HG03520 (cell line): ENCODE measurements around the gene IFT57.
"Not testable (repeated sequence)": the region's sequence is repeated elsewhere in the genome, so short reads cannot be mapped to it uniquely, and the experiment has no call there.

Source experiments
- ATAC-seq: cut with Tn5 transposase; IDR thresholded peaks from one replicate; pipeline ENCODE4 v1.9.1; 2021; ENCODE audit warnings: mild to moderate bottlenecking, moderate library complexity; ENCODE audit not compliant: unreplicated experiment

Gene IFT57

GRCh38 chr3:108164391-108164790 is 57.8 kb downstream of the IFT57 start:
- ATAC-seq, result no peak

- ATAC-seq, result no peak
Measured at GRCh38 chr3:108159865-108160264, 62.4 kb downstream of the IFT57 start.

GRCh38 chr3:108159105-108159504 is 63.1 kb downstream of the IFT57 start:
- no peak for ATAC-seq

GRCh38 chr3:108158251-108158650 is 64.0 kb downstream of the IFT57 start:
- ATAC-seq, result no peak

- no peak for ATAC-seq
Measured at GRCh38 chr3:108157273-108157672, 65.0 kb downstream of the IFT57 start.

GRCh38 chr3:108156312-108156853 is 65.8 kb downstream of the IFT57 start:
- no peak for ATAC-seq

- not testable (repeated sequence) for ATAC-seq
Measured at GRCh38 chr3:108155642-108156041, 66.6 kb downstream of the IFT57 start.

- ATAC-seq, result no peak
Measured at GRCh38 chr3:108153451-108153981, 68.7 kb downstream of the IFT57 start.

- no peak for ATAC-seq
Measured at GRCh38 chr3:108152274-108152673, 70.0 kb downstream of the IFT57 start.

- no peak for ATAC-seq
Measured at GRCh38 chr3:108150200-108150599, 72.0 kb downstream of the IFT57 start.

- no peak for ATAC-seq
Measured at GRCh38 chr3:108146139-108146538, 76.1 kb downstream of the IFT57 start.

GRCh38 chr3:108145578-108145977 is 76.6 kb downstream of the IFT57 start:
- no peak for ATAC-seq

GRCh38 chr3:108137460-108137814 is 84.8 kb downstream of the IFT57 start:
- ATAC-seq, result no peak

GRCh38 chr3:108136561-108137459 is 85.4 kb downstream of the IFT57 start:
- no peak for ATAC-seq

- ATAC-seq, result peak; percentile 47
Measured at GRCh38 chr3:108134555-108134880, 87.7 kb downstream of the IFT57 start.

GRCh38 chr3:108133858-108134554 is 88.2 kb downstream of the IFT57 start:
- ATAC-seq, result peak; percentile 34

GRCh38 chr3:108133048-108133369 is 89.2 kb downstream of the IFT57 start:
- no peak for ATAC-seq

- ATAC-seq, result no peak
Measured at GRCh38 chr3:108131475-108132134, 90.6 kb downstream of the IFT57 start.

- ATAC-seq, result no peak
Measured at GRCh38 chr3:108130701-108131474, 91.3 kb downstream of the IFT57 start.

- ATAC-seq, result no peak
Measured at GRCh38 chr3:108130236-108130635, 92.0 kb downstream of the IFT57 start.
